ENCODE results near the gene TNS2.

DNA sequence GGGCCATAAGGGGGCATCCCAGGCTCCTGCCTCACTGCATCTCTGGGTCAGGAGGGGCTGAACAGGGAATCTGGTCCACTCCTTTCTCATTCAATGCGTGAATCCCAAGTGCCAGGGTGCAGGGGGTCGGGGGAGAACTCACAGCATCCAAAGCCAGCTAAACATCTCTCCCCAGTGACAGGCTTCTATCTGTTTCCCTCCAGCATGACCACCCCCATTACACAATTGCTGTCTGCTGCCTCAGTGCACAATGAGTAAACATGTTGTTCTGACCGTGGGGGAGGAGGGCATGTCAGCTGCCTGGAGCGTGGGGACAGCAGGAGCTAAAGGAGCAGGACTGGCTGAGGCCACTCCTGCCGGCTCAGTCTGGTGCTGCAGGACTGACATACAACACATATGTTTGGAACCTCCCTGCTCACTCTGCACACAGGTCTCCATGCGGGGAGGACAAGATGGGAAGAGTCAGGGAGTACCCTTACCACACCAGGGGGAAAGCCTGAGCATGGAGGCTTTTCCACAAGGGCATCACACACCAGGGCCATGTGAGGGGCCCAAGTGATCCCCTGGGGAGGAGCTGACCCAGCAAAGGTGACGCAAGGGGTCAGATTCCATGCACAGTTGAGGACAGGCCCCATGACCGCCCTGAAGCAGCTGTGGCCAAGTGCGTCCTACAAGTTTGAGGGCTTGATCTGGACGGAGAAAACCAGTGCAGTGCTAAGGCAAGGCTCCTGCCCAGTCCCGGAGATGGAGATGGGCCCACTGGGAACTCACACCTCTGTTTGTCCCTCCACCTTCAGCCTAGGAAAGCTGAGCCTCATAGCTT is 1.4 kb downstream of the TNS2 start:
- TF ChIP-seq, protein P1, sequence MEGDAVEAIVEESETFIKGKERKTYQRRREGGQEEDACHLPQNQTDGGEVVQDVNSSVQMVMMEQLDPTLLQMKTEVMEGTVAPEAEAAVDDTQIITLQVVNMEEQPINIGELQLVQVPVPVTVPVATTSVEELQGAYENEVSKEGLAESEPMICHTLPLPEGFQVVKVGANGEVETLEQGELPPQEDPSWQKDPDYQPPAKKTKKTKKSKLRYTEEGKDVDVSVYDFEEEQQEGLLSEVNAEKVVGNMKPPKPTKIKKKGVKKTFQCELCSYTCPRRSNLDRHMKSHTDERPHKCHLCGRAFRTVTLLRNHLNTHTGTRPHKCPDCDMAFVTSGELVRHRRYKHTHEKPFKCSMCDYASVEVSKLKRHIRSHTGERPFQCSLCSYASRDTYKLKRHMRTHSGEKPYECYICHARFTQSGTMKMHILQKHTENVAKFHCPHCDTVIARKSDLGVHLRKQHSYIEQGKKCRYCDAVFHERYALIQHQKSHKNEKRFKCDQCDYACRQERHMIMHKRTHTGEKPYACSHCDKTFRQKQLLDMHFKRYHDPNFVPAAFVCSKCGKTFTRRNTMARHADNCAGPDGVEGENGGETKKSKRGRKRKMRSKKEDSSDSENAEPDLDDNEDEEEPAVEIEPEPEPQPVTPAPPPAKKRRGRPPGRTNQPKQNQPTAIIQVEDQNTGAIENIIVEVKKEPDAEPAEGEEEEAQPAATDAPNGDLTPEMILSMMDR (conservative IDR thresholded peaks at IDR 0.05; ENCODE audit: low read depth in 2 of 2) = no peak
- TF ChIP-seq, protein P2, sequence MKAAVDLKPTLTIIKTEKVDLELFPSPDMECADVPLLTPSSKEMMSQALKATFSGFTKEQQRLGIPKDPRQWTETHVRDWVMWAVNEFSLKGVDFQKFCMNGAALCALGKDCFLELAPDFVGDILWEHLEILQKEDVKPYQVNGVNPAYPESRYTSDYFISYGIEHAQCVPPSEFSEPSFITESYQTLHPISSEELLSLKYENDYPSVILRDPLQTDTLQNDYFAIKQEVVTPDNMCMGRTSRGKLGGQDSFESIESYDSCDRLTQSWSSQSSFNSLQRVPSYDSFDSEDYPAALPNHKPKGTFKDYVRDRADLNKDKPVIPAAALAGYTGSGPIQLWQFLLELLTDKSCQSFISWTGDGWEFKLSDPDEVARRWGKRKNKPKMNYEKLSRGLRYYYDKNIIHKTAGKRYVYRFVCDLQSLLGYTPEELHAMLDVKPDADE (IDR thresholded peaks at IDR 0.05) = no peak
- TF ChIP-seq EZH2phosphoT487 (IDR thresholded peaks at IDR 0.05; ENCODE audit: unreplicated experiment) (no peak), EZH2 (IDR thresholded peaks at IDR 0.05; ENCODE audit: low read depth, unreplicated experiment) (no peak), ZNF114 (CRISPR knock-in tag; IDR thresholded peaks at IDR 0.05) (no peak)

Measured in GM23338 (cell line).